SJSA1 (cell line): ENCODE measurements around the gene NPFFR1. TPM values are rescaled to one million over a fixed set of nuclear protein-coding genes. Genes with fewer than 3 reads are reported as not detected.
"Not testable (repeated sequence)": the region's sequence is repeated elsewhere in the genome, so short reads cannot be mapped to it uniquely, and the experiment has no call there.

Experiments used
- DNase-seq, 2 experiments: peaks; one replicate each; pipeline ENCODE4 v3.0.0-alpha.2; 2015 to 2020; ENCODE audit warnings: low spot score in 2 of 2, low read depth in 1 of 2
- H3K27ac ChIP-seq: fragments of 250-450 bp; sonication (Bioruptor Pico); 2 replicates; pipeline ENCODE4 v1.5.1; 2020; ENCODE audit warnings: mild to moderate bottlenecking, moderate library complexity
- H3K27me3 ChIP-seq: fragments of 250-450 bp; sonication (Bioruptor Pico); replicated peaks from 2 replicates; pipeline ENCODE4 v1.5.1; 2020; ENCODE audit warnings: mild to moderate bottlenecking, moderate library complexity
- H3K36me3 ChIP-seq: fragments of 250-450 bp; sonication (Bioruptor Pico); 2 replicates; pipeline ENCODE4 v1.5.1; 2020; ENCODE audit warnings: mild to moderate bottlenecking
- H3K4me1 ChIP-seq: fragments of 250-450 bp; sonication (Bioruptor Pico); replicated peaks from 2 replicates; pipeline ENCODE4 v1.6.1; 2021; ENCODE audit warnings: mild to moderate bottlenecking
- H3K4me3 ChIP-seq: fragments of 250-450 bp; sonication (Bioruptor Pico); 2 replicates; pipeline ENCODE4 v1.5.1; 2020; ENCODE audit warnings: mild to moderate bottlenecking
- H3K9me3 ChIP-seq: fragments of 250-450 bp; sonication (Bioruptor Pico); replicated peaks from 2 replicates; pipeline ENCODE4 v1.5.1; 2020; ENCODE audit warnings: mild to moderate bottlenecking
- total RNA-seq: library from RNA; depleted of rRNA; stranded (reverse); fragments of >200 nt; shearing (Covaris generic); gene quantifications from 2 replicates; pipeline ENCODE4 v1.2.3, GENCODE V29; 2014

Gene NPFFR1
- total RNA-seq, 1 experiment from 2014 or later, result not detected

- H3K27ac ChIP-seq, result no peak overlapping the region
- no peak overlapping the region for H3K4me3 ChIP-seq
- no peak for DNase-seq
- H3K9me3 ChIP-seq, result 0 out of 2 replicates have a peak, but pooled peaks cover 3% of the 10 kb centered on the region
- H3K4me1 ChIP-seq, result peaks cover 20% of the 10 kb centered on the region
- H3K27me3 ChIP-seq, result no peaks in the 10 kb centered on the region
- H3K36me3 ChIP-seq, result no peaks in the 10 kb centered on the region
These were observed 29.0 kb downstream of the NPFFR1 start for GRCh38 chr10:70254778-70255328.

GRCh38 chr10:70253878-70254765, 29.7 kb downstream of the NPFFR1 start:
- no peak for DNase-seq
- Histone ChIP-seq H3K9me3 (0 out of 2 replicates have a peak, but pooled peaks cover 3% of the 10 kb centered on the region), H3K27me3 (no peaks in the 10 kb centered on the region), H3K4me1 (peaks cover 20% of the 10 kb centered on the region), H3K27ac (no peak overlapping the region), H3K36me3 (no peaks in the 10 kb centered on the region), H3K4me3 (no peak overlapping the region)

DNA sequence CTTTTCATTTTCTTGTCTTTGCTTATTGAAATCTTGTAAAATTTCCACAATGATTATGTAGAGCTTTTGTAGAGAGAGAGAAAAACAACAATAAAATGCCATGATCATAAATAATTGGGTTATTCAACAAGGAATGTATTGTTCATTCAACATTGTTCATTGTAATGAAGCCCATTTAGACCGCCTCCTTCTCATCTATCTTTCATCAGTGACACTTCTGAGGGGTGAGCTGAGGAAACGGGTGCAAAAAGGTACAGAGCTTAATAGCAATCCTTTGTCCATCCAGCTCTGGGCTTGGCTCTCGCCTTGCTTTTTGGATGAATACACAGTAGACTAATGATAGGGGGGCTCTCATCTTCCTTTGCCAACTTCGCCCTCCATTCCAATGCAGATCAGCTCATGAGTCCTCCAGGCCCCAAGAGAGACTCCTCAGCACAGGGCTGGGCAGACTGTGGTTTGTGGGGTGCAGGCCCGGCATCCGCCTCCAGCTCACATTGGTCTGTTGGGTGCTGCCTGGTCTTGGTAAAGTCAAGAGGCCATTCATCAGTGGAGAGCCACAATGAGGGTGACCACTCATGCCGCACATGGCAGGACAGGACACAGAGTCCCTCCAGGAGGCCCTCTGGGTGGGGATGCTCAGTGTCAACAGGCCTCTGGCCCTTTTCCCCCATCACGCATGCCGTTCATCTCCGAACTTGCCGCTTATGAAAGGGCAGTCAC, 32.7 kb downstream of the NPFFR1 start:
- no peak for DNase-seq
- Histone ChIP-seq H3K4me1 (peaks cover 14% of the 10 kb centered on the region), H3K4me3 (no peak overlapping the region), H3K36me3 (no peaks in the 10 kb centered on the region), H3K9me3 (0 out of 2 replicates have a peak, but pooled peaks cover 3% of the 10 kb centered on the region), H3K27me3 (peaks cover 6% of the 10 kb centered on the region), H3K27ac (no peak overlapping the region)

DNA sequence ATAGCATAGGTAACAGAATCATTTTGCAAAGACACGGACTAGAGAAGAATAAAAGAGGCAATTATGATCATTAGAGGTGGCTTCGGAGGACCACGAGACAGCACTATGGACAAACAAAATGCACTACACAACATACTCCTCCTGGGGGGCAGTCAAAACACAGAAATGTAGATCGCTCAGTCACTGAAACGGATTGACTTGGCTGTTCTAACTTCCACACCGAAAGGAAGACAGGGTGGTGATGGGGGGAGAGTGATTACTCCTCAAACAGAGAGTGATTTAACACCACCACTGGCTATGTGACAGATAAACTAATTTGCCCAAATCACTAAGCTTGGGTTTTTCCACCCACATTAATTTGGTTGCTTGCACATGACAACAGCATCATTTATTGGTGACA, 36.4 kb downstream of the NPFFR1 start:
- H3K27me3 ChIP-seq, result peaks cover 19% of the 10 kb centered on the region
- H3K9me3 ChIP-seq, result 0 out of 2 replicates have a peak, but pooled peaks cover 3% of the 10 kb centered on the region
- H3K4me3 ChIP-seq, result no peak overlapping the region
- DNase-seq, result no peak
- H3K27ac ChIP-seq, result no peak overlapping the region
- H3K36me3 ChIP-seq, result no peaks in the 10 kb centered on the region
- no peaks in the 10 kb centered on the region for H3K4me1 ChIP-seq

DNA sequence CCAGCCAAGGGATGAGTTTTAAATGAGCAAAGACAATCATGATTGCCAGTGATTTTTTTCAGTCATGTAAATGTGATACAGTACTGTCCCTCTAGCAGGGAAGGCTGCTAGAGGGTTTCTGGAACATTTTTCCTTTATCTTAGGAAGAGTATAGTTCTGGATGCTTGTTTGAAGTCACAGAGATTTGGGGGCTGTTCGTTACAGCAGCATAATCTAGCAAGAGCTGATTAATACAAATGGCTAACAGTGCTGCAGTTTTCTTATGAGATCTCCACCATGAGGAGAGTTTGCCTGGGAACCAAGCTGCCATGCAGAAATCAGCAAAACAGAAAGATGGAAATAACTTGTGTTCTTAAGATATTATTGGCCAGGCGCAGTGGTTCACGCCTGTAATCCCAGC, 42.7 kb downstream of the NPFFR1 start:
- Histone ChIP-seq H3K4me1 (no peaks in the 10 kb centered on the region), H3K9me3 (no peaks in the 10 kb centered on the region), H3K27me3 (peaks cover 13% of the 10 kb centered on the region), H3K27ac (no peak overlapping the region), H3K36me3 (no peaks in the 10 kb centered on the region), H3K4me3 (no peak overlapping the region)
- no peak for DNase-seq

DNA sequence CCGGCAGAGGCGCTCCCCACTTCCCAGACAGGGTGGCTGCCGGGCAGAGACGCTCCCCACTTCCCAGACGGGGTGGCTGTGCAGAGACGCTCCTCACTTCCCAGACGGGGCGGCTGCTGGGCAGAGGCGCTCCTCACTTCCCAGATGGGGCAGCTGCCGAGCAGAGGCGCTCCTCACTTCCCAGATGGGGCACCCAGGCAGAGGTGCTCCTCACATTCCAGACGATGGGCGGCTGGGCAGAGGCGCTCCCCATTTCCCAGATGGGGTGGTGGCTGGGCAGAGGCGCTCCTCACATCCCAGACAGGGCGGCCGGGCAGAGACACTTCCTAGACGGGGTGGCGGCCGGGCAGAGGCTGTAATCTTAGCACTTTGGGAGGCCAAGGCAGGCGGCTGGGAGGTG, 43.8 kb downstream of the NPFFR1 start:
- H3K9me3 ChIP-seq, H3K36me3 ChIP-seq, H3K27ac ChIP-seq, DNase-seq, H3K4me1 ChIP-seq, H3K4me3 ChIP-seq: not testable (repeated sequence)
- H3K27me3 ChIP-seq, result peaks cover 13% of the 10 kb centered on the region

DNA sequence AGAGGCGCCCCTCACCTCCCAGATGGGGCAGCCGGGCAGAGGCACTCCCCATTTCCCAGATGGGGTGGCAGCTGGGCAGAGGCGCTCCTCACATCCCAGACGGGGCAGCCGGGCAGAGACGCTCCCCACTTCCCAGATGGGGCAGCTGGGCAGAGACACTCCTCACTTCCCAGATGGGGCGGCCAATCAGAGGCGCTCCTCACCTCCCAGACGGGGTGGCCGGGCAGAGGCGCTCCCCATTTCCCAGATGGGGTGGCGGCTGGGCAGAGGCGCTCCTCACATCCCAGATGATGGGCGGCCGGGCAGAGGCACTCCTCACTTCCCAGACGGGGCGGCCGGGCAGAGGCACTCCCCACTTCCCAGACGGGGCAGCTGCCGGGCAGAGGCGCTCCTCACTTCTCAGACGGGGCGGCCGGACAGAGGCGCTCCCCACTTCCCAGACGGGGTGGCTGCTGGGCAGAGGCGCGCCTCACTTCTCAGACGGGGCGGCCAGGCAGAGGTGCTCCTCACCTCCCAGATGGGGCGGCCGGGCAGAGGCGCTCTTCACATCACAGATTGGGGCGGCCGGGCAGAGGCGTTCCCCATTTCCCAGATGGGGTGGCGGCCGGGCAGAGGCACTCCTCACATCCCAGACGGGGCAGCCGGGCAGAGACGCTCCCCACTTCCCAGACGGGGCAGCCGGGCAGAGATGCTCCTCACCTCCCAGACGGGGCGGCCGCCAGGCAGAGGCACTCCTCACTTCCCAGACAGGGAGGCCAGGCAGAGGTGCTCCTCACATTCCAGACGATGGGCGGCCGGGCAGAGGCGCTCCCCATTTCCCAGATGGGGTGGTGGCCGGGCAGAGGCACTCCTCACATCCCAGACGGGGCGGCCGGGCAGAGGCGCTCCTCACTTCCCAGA, 44.5 kb downstream of the NPFFR1 start:
- H3K27me3 ChIP-seq, H3K9me3 ChIP-seq, H3K4me1 ChIP-seq, H3K27ac ChIP-seq, DNase-seq, H3K4me3 ChIP-seq, H3K36me3 ChIP-seq: not testable (repeated sequence)

GRCh38 chr10:70237958-70238536, 45.8 kb downstream of the NPFFR1 start:
- not testable (repeated sequence) for H3K27me3 ChIP-seq, H3K27ac ChIP-seq, DNase-seq, H3K4me3 ChIP-seq, H3K4me1 ChIP-seq, H3K9me3 ChIP-seq, H3K36me3 ChIP-seq

DNA sequence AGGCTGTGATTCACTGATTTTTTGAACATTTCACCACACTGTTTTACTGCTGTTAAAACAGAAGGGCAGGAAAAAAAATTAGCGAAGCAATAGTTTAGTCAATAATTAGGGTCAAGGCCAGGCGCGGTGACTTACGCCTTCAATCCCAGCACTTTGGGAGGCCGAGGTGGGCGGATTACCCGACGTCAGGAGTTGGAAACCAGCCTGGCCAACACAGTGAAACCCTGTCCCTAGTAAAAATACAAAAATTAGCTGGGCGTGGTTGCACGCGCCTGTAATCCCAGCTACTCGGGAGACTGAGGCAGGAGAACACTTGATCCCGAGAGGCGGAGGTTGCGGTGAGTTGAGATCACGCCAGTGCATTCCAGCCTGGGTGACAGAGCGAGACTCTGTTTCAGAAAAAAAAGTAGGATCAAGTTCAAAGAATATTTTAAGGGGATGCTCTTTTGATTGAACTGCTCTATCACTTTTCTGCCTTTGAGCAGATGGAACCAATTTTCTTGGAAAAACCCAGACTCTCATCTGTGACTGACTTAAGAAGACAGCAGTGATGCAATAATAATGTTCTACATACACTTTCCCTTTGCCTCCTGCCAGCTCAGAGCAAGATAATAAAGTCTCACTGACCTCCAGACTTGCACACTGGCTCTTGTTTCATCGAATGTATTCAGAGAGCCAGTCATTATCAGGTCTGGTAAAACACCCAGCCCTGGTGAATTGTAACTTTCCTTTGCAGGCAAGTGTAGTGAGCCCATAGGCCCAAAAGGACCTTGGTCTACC, 48.9 kb downstream of the NPFFR1 start:
- no peaks in the 10 kb centered on the region for H3K27me3 ChIP-seq
- H3K27ac ChIP-seq, result no peak overlapping the region
- no peak overlapping the region for H3K4me3 ChIP-seq
- peaks cover 11% of the 10 kb centered on the region for H3K4me1 ChIP-seq
- no peak for DNase-seq
- no peaks in the 10 kb centered on the region for H3K9me3 ChIP-seq
- peaks cover 14% of the 10 kb centered on the region for H3K36me3 ChIP-seq

DNA sequence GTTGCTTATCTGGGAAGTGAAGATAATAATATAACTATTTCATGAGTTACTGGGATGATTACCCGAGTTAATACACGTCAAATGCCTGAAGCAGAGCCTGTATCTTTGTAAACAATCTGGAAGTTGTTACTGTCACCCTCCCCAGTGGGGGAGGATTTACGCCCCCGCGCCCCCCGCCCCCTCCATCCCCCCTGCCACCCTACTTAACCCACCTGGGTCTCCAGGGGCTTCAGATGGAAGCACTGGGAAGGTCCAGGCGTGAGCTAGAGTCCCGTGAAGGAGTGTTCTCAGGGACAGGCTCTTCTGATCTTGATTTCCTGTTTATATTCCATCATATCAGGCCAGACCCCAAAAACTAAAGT, 49.9 kb downstream of the NPFFR1 start:
- Histone ChIP-seq H3K4me3 (peak overlapping the region; percentile 74), H3K4me1 (peaks cover 11% of the 10 kb centered on the region), H3K9me3 (no peaks in the 10 kb centered on the region), H3K27me3 (no peaks in the 10 kb centered on the region), H3K36me3 (peaks cover 22% of the 10 kb centered on the region), H3K27ac (no peak overlapping the region)
- no peak for DNase-seq

- peak within 1 kb of the TSS; percentile 41 for H3K27ac ChIP-seq
- H3K27me3 ChIP-seq, result no peaks in the 10 kb centered on the region
- peak; percentile 94 to 98 for DNase-seq
- H3K9me3 ChIP-seq, result no peaks in the 10 kb centered on the region
- H3K4me3 ChIP-seq, result peak within 1 kb of the TSS; percentile 74
- peaks cover 28% of the 10 kb centered on the region for H3K36me3 ChIP-seq
- peaks cover 11% of the 10 kb centered on the region for H3K4me1 ChIP-seq
These were observed 50.5 kb downstream of the NPFFR1 start, which contains the start of gene PPA1 for GRCh38 chr10:70233109-70233938. PPA1 (minus strand) TSS chr10:70233429; CDS start chr10:70233327, 102 bp downstream.

DNA sequence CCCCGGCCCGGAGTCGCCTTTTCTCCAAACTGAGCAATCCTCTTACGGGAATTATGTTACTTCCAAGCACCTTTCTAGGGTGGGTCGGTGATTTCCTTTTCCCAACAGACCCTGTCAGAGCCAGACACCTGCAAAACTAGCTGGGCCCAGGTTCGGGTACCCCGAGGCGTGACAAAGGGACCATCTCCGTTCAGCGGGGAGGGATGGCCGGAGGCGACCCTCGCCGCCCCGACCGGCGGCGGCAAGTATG, 51.0 kb downstream of the NPFFR1 start:
- peak in 1 of 2 experiments; percentile 56 for DNase-seq
- Histone ChIP-seq H3K9me3 (no peaks in the 10 kb centered on the region), H3K36me3 (peaks cover 33% of the 10 kb centered on the region), H3K27me3 (no peaks in the 10 kb centered on the region), H3K4me1 (peaks cover 11% of the 10 kb centered on the region), H3K4me3 (peak overlapping the region; percentile 74), H3K27ac (peak overlapping the region; percentile 41)
